ENCODE results near the gene WNT3A. TPM values are rescaled to one million over a fixed set of nuclear protein-coding genes. Genes with fewer than 3 reads are reported as not detected.

WNT3A gene
- total and polyA plus RNA-seq, 9 donors: not detected

DNA sequence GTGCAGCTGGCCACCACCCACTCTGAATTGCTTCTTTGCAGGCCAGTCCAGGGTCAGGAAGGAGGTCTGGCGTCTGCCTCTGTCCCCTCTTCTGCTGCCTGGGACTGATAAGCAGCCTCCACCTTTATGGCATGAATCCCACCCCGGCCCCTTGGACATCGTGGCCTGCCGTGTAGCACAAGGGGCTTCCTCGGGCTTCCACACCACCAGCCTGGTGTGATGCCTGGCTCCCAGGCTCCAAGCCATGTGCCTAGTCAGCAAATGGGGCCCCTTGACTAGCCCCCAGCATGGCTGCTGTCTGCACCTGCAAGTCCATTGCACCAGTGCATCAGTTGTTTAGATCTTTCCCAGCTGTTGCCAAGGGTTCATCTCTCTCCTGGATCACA, 65.9 kb downstream of the WNT3A start:
- intact Hi-C loops (cut with DNase I): no loop called here
- TF ChIP-seq POLR2A (IDR thresholded peaks at IDR 0.05): no peak
- TF ChIP-seq, protein P1, sequence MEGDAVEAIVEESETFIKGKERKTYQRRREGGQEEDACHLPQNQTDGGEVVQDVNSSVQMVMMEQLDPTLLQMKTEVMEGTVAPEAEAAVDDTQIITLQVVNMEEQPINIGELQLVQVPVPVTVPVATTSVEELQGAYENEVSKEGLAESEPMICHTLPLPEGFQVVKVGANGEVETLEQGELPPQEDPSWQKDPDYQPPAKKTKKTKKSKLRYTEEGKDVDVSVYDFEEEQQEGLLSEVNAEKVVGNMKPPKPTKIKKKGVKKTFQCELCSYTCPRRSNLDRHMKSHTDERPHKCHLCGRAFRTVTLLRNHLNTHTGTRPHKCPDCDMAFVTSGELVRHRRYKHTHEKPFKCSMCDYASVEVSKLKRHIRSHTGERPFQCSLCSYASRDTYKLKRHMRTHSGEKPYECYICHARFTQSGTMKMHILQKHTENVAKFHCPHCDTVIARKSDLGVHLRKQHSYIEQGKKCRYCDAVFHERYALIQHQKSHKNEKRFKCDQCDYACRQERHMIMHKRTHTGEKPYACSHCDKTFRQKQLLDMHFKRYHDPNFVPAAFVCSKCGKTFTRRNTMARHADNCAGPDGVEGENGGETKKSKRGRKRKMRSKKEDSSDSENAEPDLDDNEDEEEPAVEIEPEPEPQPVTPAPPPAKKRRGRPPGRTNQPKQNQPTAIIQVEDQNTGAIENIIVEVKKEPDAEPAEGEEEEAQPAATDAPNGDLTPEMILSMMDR (IDR thresholded peaks at IDR 0.05): no peak
- no peak for TF ChIP-seq EP300 (IDR thresholded peaks at IDR 0.05)
- peak in 1 of 5 donors; percentile 29 for DNase-seq
- Histone ChIP-seq H3K4me3 (no peak overlapping the region), H3K27ac (no peak overlapping the region), H3K9me3 (no peaks in the 10 kb centered on the region), H3K27me3 (no peaks in the 10 kb centered on the region), H3K4me1 (ENCODE audit: insufficient read depth) (peaks cover 4% of the 10 kb centered on the region), H3K36me3 (no peaks in the 10 kb centered on the region)
- 28 to 37% (median 30%) methylated on average over 5 of the region's 5 CpGs for WGBS, 3 donors

DNA sequence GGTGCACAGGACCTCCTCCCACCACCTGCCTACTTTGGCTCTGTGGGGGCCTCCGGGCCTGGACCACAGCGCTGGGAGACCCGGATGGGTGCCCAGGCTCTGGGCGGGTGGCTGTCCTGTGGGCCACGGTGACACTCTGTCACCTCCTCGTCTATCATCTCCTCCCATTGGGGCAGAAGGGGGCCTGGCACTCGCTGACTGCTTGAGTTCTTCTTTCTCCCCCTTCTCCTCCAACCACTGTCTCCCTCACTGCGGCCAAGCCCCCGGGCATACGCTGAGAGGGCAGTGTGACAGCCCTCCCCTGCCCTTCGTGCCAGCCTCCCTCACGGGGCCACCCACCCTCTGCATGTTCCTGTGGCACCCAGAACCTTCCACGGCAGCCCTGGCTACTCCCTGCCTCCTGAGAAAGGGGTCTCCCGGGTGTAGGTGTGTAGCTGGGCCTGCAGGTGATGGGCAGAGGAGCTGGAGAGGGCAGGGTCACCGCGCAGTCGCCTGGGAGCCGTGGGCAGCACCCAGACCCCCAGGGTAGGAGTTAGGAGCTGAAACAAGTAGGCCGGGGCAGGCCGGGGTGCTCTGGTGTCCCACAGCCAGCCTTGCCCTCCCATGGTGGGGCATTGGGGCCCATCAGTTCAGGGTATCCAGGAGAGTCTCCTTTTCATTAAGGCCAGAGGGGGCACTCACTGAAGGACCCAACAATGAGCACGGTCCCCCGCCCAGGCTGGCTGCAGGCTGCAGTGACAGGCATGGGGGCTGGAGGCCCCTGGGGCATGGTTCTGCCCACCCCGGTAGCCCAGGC, 66.5 kb downstream of the WNT3A start:
- intact Hi-C loops (cut with DNase I): no loop called here
- Histone ChIP-seq H3K36me3 (no peaks in the 10 kb centered on the region), H3K27me3 (no peaks in the 10 kb centered on the region), H3K4me1 (ENCODE audit: insufficient read depth) (peaks cover 4% of the 10 kb centered on the region), H3K27ac (no peak overlapping the region), H3K9me3 (no peaks in the 10 kb centered on the region), H3K4me3 (no peak overlapping the region)
- TF ChIP-seq, protein P1 (IDR thresholded peaks at IDR 0.05): no peak
- TF ChIP-seq EP300 (IDR thresholded peaks at IDR 0.05) (no peak), POLR2A (IDR thresholded peaks at IDR 0.05) (no peak)
- 47 to 51% (median 51%) methylated on average over 20 to 23 of the region's 23 CpGs for WGBS, 3 donors
- peak in 1 of 5 donors; percentile 29 for DNase-seq

DNA sequence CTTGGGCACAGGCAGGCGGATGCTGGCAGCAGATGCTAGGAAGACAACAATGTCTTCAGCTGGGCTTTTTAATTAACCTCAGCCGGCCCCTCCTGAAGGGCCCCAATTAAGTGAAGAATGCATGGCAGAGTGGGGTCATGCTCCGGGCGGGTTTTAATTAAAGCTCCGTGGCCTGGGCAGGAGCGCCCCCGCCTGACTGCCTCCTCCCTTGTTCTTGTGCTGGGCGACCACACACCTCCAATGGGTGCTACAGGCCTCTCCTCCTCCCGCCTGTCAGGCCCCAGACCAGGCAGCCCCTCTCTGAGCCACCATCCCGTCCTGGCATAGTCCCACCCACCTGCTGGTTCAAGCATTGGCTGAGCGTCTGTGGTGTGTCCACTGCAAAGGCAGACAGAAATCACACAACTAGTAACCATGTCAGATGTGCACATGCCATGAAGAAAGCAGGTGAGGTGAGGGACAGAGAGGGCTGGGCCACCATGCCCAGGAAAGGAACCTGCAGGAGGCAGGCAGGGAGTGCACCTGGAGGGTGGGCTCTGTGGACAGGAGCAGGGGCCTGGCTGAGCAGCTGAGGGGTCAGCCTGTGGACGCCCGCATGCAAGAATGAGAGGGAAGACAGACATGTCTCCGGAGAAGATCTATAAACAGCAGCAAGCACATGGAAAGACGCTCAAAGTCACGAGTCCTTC, 67.2 kb downstream of the WNT3A start:
- H3K4me3 ChIP-seq: no peak overlapping the region
- intact Hi-C loops (cut with DNase I): no loop called here
- TF ChIP-seq EP300 (IDR thresholded peaks at IDR 0.05) (no peak), POLR2A (IDR thresholded peaks at IDR 0.05) (no peak)
- TF ChIP-seq, protein P1 (IDR thresholded peaks at IDR 0.05): no peak
- peak in 2 of 5 donors; percentile 8 to 46 for DNase-seq
- 26 to 28% (median 27%) methylated on average over 16 of the region's 16 CpGs for WGBS, 3 donors
- H3K36me3 ChIP-seq: no peaks in the 10 kb centered on the region
- H3K9me3 ChIP-seq: no peaks in the 10 kb centered on the region
- H3K27ac ChIP-seq: no peak overlapping the region
- no peaks in the 10 kb centered on the region for H3K27me3 ChIP-seq
- H3K4me1 ChIP-seq (ENCODE audit: insufficient read depth): peaks cover 4% of the 10 kb centered on the region

DNA sequence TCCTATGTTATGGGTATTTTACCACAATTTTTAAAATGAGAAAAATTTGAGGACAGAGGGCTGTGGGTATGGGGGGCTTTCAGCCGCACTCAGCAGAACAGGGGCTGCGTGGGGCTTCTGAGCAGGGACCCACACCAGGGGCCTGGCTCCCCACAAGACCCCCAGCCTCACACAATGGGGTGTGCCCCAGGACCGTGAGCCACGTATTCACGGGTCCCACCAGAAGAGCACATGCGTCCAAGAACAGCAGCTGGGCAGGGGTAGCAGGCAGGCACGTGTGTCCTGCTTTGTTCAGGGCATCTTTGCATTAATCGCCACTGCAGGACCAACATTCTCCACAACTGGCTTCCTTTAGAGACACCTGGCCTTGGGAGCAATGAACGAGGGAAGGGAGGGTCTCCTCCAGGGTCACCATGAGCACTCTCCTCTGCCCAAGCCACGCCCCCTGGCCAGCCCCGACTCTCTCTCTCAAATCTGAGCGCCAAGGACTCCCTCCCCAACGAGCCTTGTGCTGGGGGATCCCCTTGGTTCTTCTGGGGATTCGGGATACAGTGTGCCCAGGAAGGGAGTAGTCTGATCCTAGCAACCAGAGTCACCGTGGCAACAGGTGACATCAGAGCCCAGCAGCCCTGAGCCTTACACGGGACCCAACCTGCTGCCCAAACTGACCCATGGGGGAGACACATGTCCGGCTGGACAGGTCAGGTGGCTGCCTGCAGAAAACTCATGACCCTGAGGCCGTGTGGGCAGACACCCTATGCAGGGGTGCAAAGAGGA, 68.3 kb downstream of the WNT3A start:
- no peak overlapping the region for H3K27ac ChIP-seq
- H3K4me3 ChIP-seq: no peak overlapping the region
- peaks cover 4% of the 10 kb centered on the region for H3K4me1 ChIP-seq (ENCODE audit: insufficient read depth)
- whole genome bisulfite sequencing, 3 donors: 18 to 34% (median 24%) methylated on average over 17 to 18 of the region's 18 CpGs
- peak in 2 of 5 donors; percentile 13 to 41 for DNase-seq
- H3K36me3 ChIP-seq: no peaks in the 10 kb centered on the region
- no peak for TF ChIP-seq POLR2A (IDR thresholded peaks at IDR 0.05)
- TF ChIP-seq EP300 (IDR thresholded peaks at IDR 0.05): no peak
- TF ChIP-seq, protein P1 (IDR thresholded peaks at IDR 0.05): no peak
- intact Hi-C loops (cut with DNase I): no loop called here
- H3K27me3 ChIP-seq: no peaks in the 10 kb centered on the region
- no peaks in the 10 kb centered on the region for H3K9me3 ChIP-seq
